Skeletal muscle satellite cell (primary cell): Measurements from ENCODE around the gene LACTBL1.

Source experiments
- H3K27me3 ChIP-seq: 2 replicates; pipeline ENCODE4 v1.7.0; 2013; ENCODE audit warnings: low read length; ENCODE audit not compliant: control insufficient read depth, insufficient read depth
- H3K36me3 ChIP-seq: 2 replicates; pipeline ENCODE4 v1.7.0; 2013; ENCODE audit warnings: mild to moderate bottlenecking, control low read depth, low read length; ENCODE audit not compliant: insufficient read depth
- H3K4me1 ChIP-seq: 2 replicates; pipeline ENCODE4 v1.7.0; 2013; ENCODE audit warnings: low read length; ENCODE audit not compliant: control insufficient read depth, insufficient read depth
- H3K4me2 ChIP-seq: 2 replicates; pipeline ENCODE4 v1.7.0; 2013; ENCODE audit warnings: mild to moderate bottlenecking, low read length
- H3K4me3 ChIP-seq: 2 replicates; pipeline ENCODE4 v1.7.0; 2013; ENCODE audit warnings: low read length
- H3K9ac ChIP-seq: 2 replicates; pipeline ENCODE4 v1.7.0; 2013; ENCODE audit warnings: mild to moderate bottlenecking, low read depth, low read length, moderate library complexity
- H3K9me3 ChIP-seq: replicated peaks from 2 replicates; pipeline ENCODE4 v1.7.0; 2013; ENCODE audit warnings: mild to moderate bottlenecking, control low read depth, low read length

The LACTBL1 gene

GRCh38 chr1:22932803-22933470 is 39.7 kb downstream of the LACTBL1 start:
- Histone ChIP-seq H3K4me2 (no peak overlapping the region), H3K4me1 (no peaks in the 10 kb centered on the region), H3K9me3 (no peaks in the 10 kb centered on the region), H3K9ac (no peak overlapping the region), H3K4me3 (no peak overlapping the region), H3K27me3 (peaks cover 44% of the 10 kb centered on the region), H3K36me3 (no peaks in the 10 kb centered on the region)

- Histone ChIP-seq H3K4me3 (no peak overlapping the region), H3K4me2 (no peak overlapping the region), H3K9ac (no peak overlapping the region), H3K9me3 (no peaks in the 10 kb centered on the region), H3K27me3 (peaks cover 50% of the 10 kb centered on the region), H3K36me3 (no peaks in the 10 kb centered on the region), H3K4me1 (no peaks in the 10 kb centered on the region)
Measured at GRCh38 chr1:22930240-22930912, 42.3 kb downstream of the LACTBL1 start.

DNA sequence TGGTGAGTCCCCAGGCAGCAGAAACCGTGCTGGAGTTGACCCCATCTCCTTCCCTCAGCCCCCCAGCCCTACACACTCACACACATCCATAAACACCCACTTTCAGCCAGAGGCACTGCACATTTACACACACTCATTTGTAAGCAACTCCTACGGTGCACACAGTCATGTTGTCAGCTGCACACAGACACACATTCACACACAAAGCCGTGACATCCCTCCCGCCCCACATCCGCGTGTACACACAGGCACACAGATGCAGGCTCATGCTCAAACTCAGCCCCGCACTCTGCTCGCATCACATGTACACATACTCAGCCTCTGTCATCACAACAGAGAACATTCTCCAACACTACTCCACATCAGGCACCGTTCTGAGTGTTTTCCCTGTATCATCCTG is 47.6 kb downstream of the LACTBL1 start:
- H3K9me3 ChIP-seq, result no peaks in the 10 kb centered on the region
- H3K27me3 ChIP-seq, result peaks cover 33% of the 10 kb centered on the region
- H3K9ac ChIP-seq, result no peak overlapping the region
- H3K4me3 ChIP-seq, result no peak overlapping the region
- no peaks in the 10 kb centered on the region for H3K36me3 ChIP-seq
- H3K4me2 ChIP-seq, result no peak overlapping the region
- no peaks in the 10 kb centered on the region for H3K4me1 ChIP-seq

DNA sequence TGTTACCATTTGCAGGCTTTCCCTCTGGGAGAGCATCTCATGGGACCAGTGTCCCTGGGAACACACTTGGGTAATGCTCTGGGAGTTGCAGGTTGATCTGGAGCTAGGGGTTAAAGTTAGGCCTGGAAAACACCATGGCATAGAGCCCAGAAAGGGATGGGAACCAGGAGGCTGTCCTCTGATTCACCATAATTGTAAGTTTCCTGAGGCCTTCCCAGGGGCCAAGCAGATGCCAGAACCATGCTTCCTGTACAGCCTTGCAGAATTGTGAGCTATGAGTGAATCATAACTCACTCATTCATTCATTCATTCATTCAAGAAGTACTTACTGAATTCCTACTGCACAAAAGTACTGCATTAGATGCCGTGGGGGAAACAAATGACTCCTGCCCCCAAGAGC is 50.0 kb downstream of the LACTBL1 start:
- Histone ChIP-seq H3K9me3 (no peaks in the 10 kb centered on the region), H3K36me3 (no peaks in the 10 kb centered on the region), H3K4me2 (no peak overlapping the region), H3K4me3 (no peak overlapping the region), H3K4me1 (no peaks in the 10 kb centered on the region), H3K9ac (no peak overlapping the region), H3K27me3 (peaks cover 28% of the 10 kb centered on the region)

GRCh38 chr1:22921452-22922126 is 51.1 kb downstream of the LACTBL1 start:
- H3K36me3 ChIP-seq, result no peaks in the 10 kb centered on the region
- no peak overlapping the region for H3K4me2 ChIP-seq
- peaks cover 2% of the 10 kb centered on the region for H3K4me1 ChIP-seq
- H3K9ac ChIP-seq, result no peak overlapping the region
- peaks cover 22% of the 10 kb centered on the region for H3K27me3 ChIP-seq
- H3K4me3 ChIP-seq, result no peak overlapping the region
- no peaks in the 10 kb centered on the region for H3K9me3 ChIP-seq

GRCh38 chr1:22920734-22921451 is 51.8 kb downstream of the LACTBL1 start:
- Histone ChIP-seq H3K27me3 (peaks cover 18% of the 10 kb centered on the region), H3K4me1 (peaks cover 7% of the 10 kb centered on the region), H3K9me3 (no peaks in the 10 kb centered on the region), H3K4me2 (no peak overlapping the region), H3K4me3 (no peak overlapping the region), H3K36me3 (no peaks in the 10 kb centered on the region), H3K9ac (no peak overlapping the region)

DNA sequence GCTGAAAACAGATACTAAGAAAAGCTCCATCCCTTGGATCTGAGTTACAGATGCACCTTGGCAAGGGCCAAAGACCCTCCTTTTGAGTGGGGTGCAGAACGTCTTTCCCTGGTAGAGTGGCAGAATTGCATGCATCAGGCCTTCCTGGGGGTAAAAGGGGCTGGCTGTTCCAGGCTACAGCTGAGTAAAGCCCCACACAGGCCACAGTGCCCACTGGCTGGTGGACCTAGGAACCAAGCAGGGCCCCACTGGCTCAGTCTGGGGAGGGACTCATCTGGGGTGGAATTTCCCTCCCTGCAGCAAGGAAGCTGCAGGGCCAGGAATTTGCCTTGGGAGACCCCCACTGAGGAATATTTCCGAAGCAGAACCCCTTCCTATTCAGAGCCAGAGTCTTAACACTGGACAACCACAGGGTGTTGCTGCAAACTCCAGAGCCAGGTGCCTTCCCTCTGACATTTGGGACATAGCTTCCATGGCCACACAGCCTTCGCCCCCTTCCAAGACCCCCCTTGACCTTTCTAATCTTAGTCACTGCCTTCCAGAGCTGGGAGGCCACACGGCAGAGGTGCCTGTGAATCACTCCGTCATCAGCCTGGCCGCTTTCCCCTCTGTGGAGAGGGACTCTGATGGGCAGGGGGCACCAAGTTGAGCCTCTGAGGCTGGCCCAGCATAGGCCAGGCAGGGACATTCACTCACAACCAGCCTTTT is 52.5 kb downstream of the LACTBL1 start:
- Histone ChIP-seq H3K27me3 (peaks cover 14% of the 10 kb centered on the region), H3K36me3 (no peaks in the 10 kb centered on the region), H3K9me3 (no peaks in the 10 kb centered on the region), H3K9ac (no peak overlapping the region), H3K4me1 (peaks cover 7% of the 10 kb centered on the region), H3K4me3 (no peak overlapping the region), H3K4me2 (no peak overlapping the region)

GRCh38 chr1:22919341-22920025 is 53.2 kb downstream of the LACTBL1 start:
- H3K27me3 ChIP-seq, result peaks cover 17% of the 10 kb centered on the region
- no peak overlapping the region for H3K9ac ChIP-seq
- H3K4me2 ChIP-seq, result no peak overlapping the region
- no peaks in the 10 kb centered on the region for H3K9me3 ChIP-seq
- H3K4me3 ChIP-seq, result no peak overlapping the region
- H3K4me1 ChIP-seq, result peaks cover 7% of the 10 kb centered on the region
- no peaks in the 10 kb centered on the region for H3K36me3 ChIP-seq

DNA sequence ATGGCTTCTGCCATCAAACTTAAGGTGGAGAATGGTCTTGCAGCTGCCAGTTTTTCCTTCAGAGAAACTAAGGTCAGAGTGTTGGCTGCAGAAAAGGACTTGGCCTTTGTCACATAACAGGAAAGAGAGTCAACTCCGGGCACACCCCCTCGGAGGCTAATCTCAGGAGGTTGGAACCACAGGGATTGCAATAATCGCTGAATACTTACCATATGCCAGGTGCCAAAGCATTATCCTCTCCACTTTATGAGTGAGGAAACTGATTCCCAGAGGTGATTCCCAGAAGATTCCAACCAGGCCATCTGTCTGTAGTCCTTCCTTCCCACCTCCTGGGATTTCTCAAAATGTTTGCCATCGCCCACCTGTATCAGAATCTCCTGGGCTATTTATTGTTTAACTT is 54.0 kb downstream of the LACTBL1 start:
- Histone ChIP-seq H3K9ac (no peak overlapping the region), H3K4me2 (no peak overlapping the region), H3K4me1 (peaks cover 7% of the 10 kb centered on the region), H3K4me3 (no peak overlapping the region), H3K27me3 (peaks cover 17% of the 10 kb centered on the region), H3K9me3 (no peaks in the 10 kb centered on the region), H3K36me3 (no peaks in the 10 kb centered on the region)

- Histone ChIP-seq H3K9ac (no peak overlapping the region), H3K4me2 (no peak overlapping the region), H3K27me3 (peaks cover 17% of the 10 kb centered on the region)
Measured at GRCh38 chr1:22917989-22918388, 54.7 kb downstream of the LACTBL1 start.

More at GRCh38 chr1:22917989-22918388, 54.7 kb downstream of the LACTBL1 start:
- Histone ChIP-seq H3K9me3 (no peaks in the 10 kb centered on the region), H3K36me3 (no peaks in the 10 kb centered on the region), H3K4me1 (peaks cover 7% of the 10 kb centered on the region), H3K4me3 (no peak overlapping the region)
